Endothelial cell of umbilical vein (primary cell): Measurements from ENCODE around the gene NCOA7. TPM values are rescaled to one million over a fixed set of nuclear protein-coding genes. Genes with fewer than 3 reads are reported as not detected.

Source experiments
- BruUV-seq: library from RNA; stranded (reverse); fragments of 400-500 nt; replicated peaks from 2 replicates; lab custom pipeline; 2021; lab: Mats Ljungman, UMichigan
- CTCF ChIA-PET: fragments of 300-600, 350-600 bp; sonication (Branson Sonifier 250); formaldehyde crosslinking; loops from one replicate; lab custom pipeline; 2021; ENCODE audit warnings: antibody characterized with exemption, inconsistent platforms; lab: Charles Lee
- POLR2A ChIA-PET: fragments of 300-600, 350-600 bp; sonication (Branson Sonifier 250); formaldehyde crosslinking; loops from one replicate; lab custom pipeline; 2021; ENCODE audit warnings: antibody characterized with exemption, inconsistent platforms; lab: Charles Lee
- DNase-seq: peaks from one replicate; pipeline ENCODE4 v3.0.0-alpha.2; 2011; ENCODE audit warnings: low read depth, low spot score
- FAIRE-seq: peaks from 2 replicates; lab custom pipeline; 2011; peaks lifted over from hg19 to GRCh38; lab: Jason Lieb, UNC
- H2AFZ ChIP-seq: 2 replicates; pipeline ENCODE4 v1.6.0; 2012; ENCODE audit warnings: low read depth, low read length, control low read depth, inconsistent platforms
- H3K27ac ChIP-seq: 2 replicates; pipeline ENCODE4 v1.5.1; 2011; ENCODE audit warnings: low read depth, mild to moderate bottlenecking, control low read depth, low read length, moderate library complexity; ENCODE audit not compliant: insufficient read depth
- H3K27me3 ChIP-seq, 2 experiments: 2 replicates each; pipeline versions ENCODE4 v1.6.0 to v1.6.1; 2011; ENCODE audit warnings: low read length in 2 of 2, mixed read lengths in 1 of 2; ENCODE audit not compliant: control insufficient read depth in 2 of 2, insufficient read depth in 2 of 2
- H3K36me3 ChIP-seq, 2 experiments: 2 replicates in 1 of 2; 3 replicates in 1 of 2; pipeline ENCODE4 v1.5.1; 2011; ENCODE audit warnings: low read length in 2 of 2, mild to moderate bottlenecking in 1 of 2, moderate library complexity in 1 of 2; ENCODE audit not compliant: control insufficient read depth in 2 of 2, insufficient read depth in 2 of 2; ENCODE audit errors: extremely low read depth in 1 of 2
- H3K4me1 ChIP-seq: 3 replicates; pipeline ENCODE4 v1.5.1; 2011; ENCODE audit warnings: mild to moderate bottlenecking, low read length; ENCODE audit not compliant: control insufficient read depth, insufficient read depth; ENCODE audit errors: extremely low read depth
- H3K4me2 ChIP-seq: 2 replicates; pipeline ENCODE4 v1.6.1; 2011; ENCODE audit warnings: low read length, control low read depth, mixed read lengths; ENCODE audit not compliant: insufficient read depth
- H3K4me3 ChIP-seq, 3 experiments: fragments of 200-600 bp in 1 of 3; sonication (generic), shearing (Covaris generic) in 1 of 3; replicated peaks in 1 of 3; 2 replicates each; pipeline ENCODE4 v1.5.1; 2011 to 2016; ENCODE audit warnings: control low read depth in 3 of 3, low read length in 3 of 3, mild to moderate bottlenecking in 2 of 3, inconsistent platforms in 1 of 3, low read depth in 1 of 3, moderate library complexity in 1 of 3; ENCODE audit not compliant: insufficient read depth in 1 of 3
- H3K79me2 ChIP-seq: 2 replicates; pipeline ENCODE4 v1.6.0; 2012; ENCODE audit warnings: low read length, inconsistent platforms; ENCODE audit not compliant: control insufficient read depth, insufficient read depth
- H3K9ac ChIP-seq: replicated peaks from 2 replicates; pipeline ENCODE3; 2011; ENCODE audit warnings: low read length, control low read depth; ENCODE audit not compliant: insufficient read depth; ENCODE audit errors: extremely low read depth
- H3K9me1 ChIP-seq: replicated peaks from 3 replicates; pipeline ENCODE4 v1.6.0; 2011; ENCODE audit warnings: mild to moderate bottlenecking, low read length; ENCODE audit not compliant: control insufficient read depth, insufficient read depth; ENCODE audit errors: extremely low read depth
- H3K9me3 ChIP-seq: replicated peaks from 2 replicates; pipeline ENCODE4 v1.5.1; 2012; ENCODE audit warnings: low read length, inconsistent platforms; ENCODE audit not compliant: control insufficient read depth, insufficient read depth
- H4K20me1 ChIP-seq: replicated peaks from 2 replicates; pipeline ENCODE3; 2011; ENCODE audit warnings: mild to moderate bottlenecking, low read length; ENCODE audit not compliant: control insufficient read depth, insufficient read depth; ENCODE audit errors: extremely low read depth
- EZH2 ChIP-seq: IDR thresholded peaks from 2 replicates; pipeline ENCODE4 v1.6.1; 2012; ENCODE audit warnings: borderline replicate concordance, low read depth, mild to moderate bottlenecking, moderate library complexity, low read length, inconsistent platforms; ENCODE audit not compliant: severe bottlenecking
- FOS ChIP-seq: IDR thresholded peaks from 2 replicates; pipeline ENCODE4 v1.6.1; 2011; ENCODE audit warnings: mild to moderate bottlenecking, low read length, moderate library complexity, borderline replicate concordance; ENCODE audit not compliant: insufficient read depth
- GATA2 ChIP-seq: IDR thresholded peaks from 2 replicates; pipeline ENCODE4 v1.7.0; 2011; ENCODE audit warnings: low read depth, mild to moderate bottlenecking, moderate library complexity, mixed read lengths, low read length; ENCODE audit not compliant: insufficient read length, insufficient read depth
- JUN ChIP-seq: IDR thresholded peaks from 2 replicates; pipeline ENCODE4 v1.6.1; 2011; ENCODE audit warnings: borderline replicate concordance, low read depth; ENCODE audit not compliant: insufficient read length, insufficient read depth
- MYC ChIP-seq: IDR thresholded peaks from one replicate; pipeline ENCODE4 v1.6.1; 2011; ENCODE audit warnings: mild to moderate bottlenecking, low read depth, low read length
- POLR2A ChIP-seq: IDR thresholded peaks from 2 replicates; pipeline ENCODE4 v1.6.1; 2012; ENCODE audit warnings: low read depth, mild to moderate bottlenecking, control low read depth, low read length
- POLR2AphosphoS5 ChIP-seq: IDR thresholded peaks from 2 replicates; pipeline ENCODE4 v1.6.1; 2012; ENCODE audit warnings: low read depth, mild to moderate bottlenecking, control low read depth, low read length, moderate library complexity; ENCODE audit not compliant: insufficient read depth
- dilution Hi-C: fragments of 300-500 bp; cut with MboI; formaldehyde crosslinking; loops from one replicate; pipeline ENCODE4 v1.15.0; 2019; ENCODE audit warnings: low sequenced_read_pairs; ENCODE audit not compliant: extremely low pct_ligation_motif_present
- intact Hi-C: fragments of 100-400 bp; cut with micrococcal nuclease; formaldehyde crosslinking; loops from one replicate; pipeline ENCODE4 v1.10.0; 2022
- polyA plus RNA-seq, 4 experiments: library from polyadenylated mRNA; depleted of rRNA in 3 of 4; stranded (reverse) in 3 of 4; unstranded in 1 of 4; fragments of >200 nt; gene quantifications; 2 replicates each; pipeline versions ENCODE4 v1.2.1 to v1.2.3, GENCODE V29; 2011 to 2012; ENCODE audit warnings: missing spikeins in 1 of 4
- total RNA-seq: library from RNA; stranded (reverse); gene quantifications from 2 replicates; pipeline ENCODE4 v1.2.3, GENCODE V29; 2021
- TF ChIP-seq, protein P1 (sequence below): IDR thresholded peaks from 2 replicates; pipeline ENCODE4 v1.6.1; 2011; ENCODE audit not compliant: insufficient read depth, insufficient read length
- TF ChIP-seq, protein P2 (sequence below), 2 donors: IDR thresholded peaks; 1 replicate in 1 of 2; 2 replicates in 1 of 2; pipeline ENCODE4 v1.5.1; 2011; ENCODE audit warnings: low read length in 2 of 2, mild to moderate bottlenecking in 2 of 2, moderate library complexity in 2 of 2, control low read depth in 1 of 2, inconsistent platforms in 1 of 2, low read depth in 1 of 2; ENCODE audit not compliant: insufficient read depth in 1 of 2; ENCODE audit errors: extremely low read depth in 1 of 2

The NCOA7 gene
- total and polyA plus RNA-seq, 2 donors (not counting 3 experiments of a cell fraction or from before 2014, with no cell fraction given), result 27.7 to 71.2 TPM

DNA sequence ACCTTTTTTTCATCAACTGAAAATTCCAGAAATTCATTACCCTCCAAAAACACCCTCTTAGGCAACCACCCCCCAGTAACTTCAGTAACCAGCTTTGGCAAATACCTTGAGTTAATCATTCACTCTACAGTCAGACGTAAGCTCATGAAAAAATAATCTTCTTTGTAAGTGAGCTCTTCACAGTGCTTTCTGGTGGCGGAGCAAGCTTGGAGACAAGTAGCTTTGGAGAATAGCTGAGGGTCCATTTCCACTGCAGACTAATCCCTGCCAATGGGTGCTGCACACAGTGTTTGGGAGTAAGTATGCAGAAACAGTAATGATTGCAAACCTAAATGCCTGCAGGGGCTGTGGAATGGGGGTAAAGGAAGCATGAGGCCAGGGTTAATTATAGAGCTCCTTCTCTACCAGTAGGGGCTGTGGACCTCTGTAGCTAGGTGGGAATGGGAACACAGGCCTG, 109.0 kb downstream of the NCOA7 start:
- BruUV-seq, result no TSS peak
- POLR2A ChIA-PET, result no interaction called here

More for the DNA sequence above, 109.0 kb downstream of the NCOA7 start:
- FAIRE-seq (no peak), DNase-seq (no peak)
- H3K36me3 ChIP-seq, result peaks cover 6 to 20% of the 10 kb centered on the region in 2 experiments
- no peak overlapping the region for H3K27ac ChIP-seq
- no peaks in the 10 kb centered on the region for H3K9me3 ChIP-seq
- H3K27me3 ChIP-seq, result no peaks in the 10 kb centered on the region
- no peak overlapping the region for H3K4me3 ChIP-seq
- dilution Hi-C loops (no loop called here), intact Hi-C loops (no loop called here)
- CTCF ChIA-PET, result interaction anchor here (0.7 to 12.9 kb wide), 5 partner anchors 11 to 112 kb away, joined by 3 to 123 read pairs (median 6); partner anchors contain the start of gene HINT3
- no peak overlapping the region for H2AFZ ChIP-seq
- H3K9ac ChIP-seq, result no peak overlapping the region
- H3K4me1 ChIP-seq, result no peaks in the 10 kb centered on the region
- H3K4me2 ChIP-seq, result no peak overlapping the region
- TF ChIP-seq GATA2 (no peak), POLR2AphosphoS5 (no peak), FOS (no peak), JUN (no peak), POLR2A (no peak), MYC (no peak), EZH2 (no peak)
- TF ChIP-seq, protein P1, sequence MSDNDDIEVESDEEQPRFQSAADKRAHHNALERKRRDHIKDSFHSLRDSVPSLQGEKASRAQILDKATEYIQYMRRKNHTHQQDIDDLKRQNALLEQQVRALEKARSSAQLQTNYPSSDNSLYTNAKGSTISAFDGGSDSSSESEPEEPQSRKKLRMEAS, result no peak
- TF ChIP-seq, protein P2, sequence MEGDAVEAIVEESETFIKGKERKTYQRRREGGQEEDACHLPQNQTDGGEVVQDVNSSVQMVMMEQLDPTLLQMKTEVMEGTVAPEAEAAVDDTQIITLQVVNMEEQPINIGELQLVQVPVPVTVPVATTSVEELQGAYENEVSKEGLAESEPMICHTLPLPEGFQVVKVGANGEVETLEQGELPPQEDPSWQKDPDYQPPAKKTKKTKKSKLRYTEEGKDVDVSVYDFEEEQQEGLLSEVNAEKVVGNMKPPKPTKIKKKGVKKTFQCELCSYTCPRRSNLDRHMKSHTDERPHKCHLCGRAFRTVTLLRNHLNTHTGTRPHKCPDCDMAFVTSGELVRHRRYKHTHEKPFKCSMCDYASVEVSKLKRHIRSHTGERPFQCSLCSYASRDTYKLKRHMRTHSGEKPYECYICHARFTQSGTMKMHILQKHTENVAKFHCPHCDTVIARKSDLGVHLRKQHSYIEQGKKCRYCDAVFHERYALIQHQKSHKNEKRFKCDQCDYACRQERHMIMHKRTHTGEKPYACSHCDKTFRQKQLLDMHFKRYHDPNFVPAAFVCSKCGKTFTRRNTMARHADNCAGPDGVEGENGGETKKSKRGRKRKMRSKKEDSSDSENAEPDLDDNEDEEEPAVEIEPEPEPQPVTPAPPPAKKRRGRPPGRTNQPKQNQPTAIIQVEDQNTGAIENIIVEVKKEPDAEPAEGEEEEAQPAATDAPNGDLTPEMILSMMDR (IDR thresholded peaks at IDR 0.05; ENCODE audit: extremely low read depth in 1 of 2, insufficient read depth in 1 of 2, low read depth in 1 of 2, low read length in 2 of 2), result no peak
- H4K20me1 ChIP-seq, result no peaks in the 10 kb centered on the region
- no peaks in the 10 kb centered on the region for H3K9me1 ChIP-seq
- H3K79me2 ChIP-seq, result no peaks in the 10 kb centered on the region
